ENCODE data around the gene SUSD3. TPM values are rescaled to one million over a fixed set of nuclear protein-coding genes. Genes with fewer than 3 reads are reported as not detected.

Gene SUSD3
- total RNA-seq, 1 experiment from 2014 or later: 2.2 TPM

DNA sequence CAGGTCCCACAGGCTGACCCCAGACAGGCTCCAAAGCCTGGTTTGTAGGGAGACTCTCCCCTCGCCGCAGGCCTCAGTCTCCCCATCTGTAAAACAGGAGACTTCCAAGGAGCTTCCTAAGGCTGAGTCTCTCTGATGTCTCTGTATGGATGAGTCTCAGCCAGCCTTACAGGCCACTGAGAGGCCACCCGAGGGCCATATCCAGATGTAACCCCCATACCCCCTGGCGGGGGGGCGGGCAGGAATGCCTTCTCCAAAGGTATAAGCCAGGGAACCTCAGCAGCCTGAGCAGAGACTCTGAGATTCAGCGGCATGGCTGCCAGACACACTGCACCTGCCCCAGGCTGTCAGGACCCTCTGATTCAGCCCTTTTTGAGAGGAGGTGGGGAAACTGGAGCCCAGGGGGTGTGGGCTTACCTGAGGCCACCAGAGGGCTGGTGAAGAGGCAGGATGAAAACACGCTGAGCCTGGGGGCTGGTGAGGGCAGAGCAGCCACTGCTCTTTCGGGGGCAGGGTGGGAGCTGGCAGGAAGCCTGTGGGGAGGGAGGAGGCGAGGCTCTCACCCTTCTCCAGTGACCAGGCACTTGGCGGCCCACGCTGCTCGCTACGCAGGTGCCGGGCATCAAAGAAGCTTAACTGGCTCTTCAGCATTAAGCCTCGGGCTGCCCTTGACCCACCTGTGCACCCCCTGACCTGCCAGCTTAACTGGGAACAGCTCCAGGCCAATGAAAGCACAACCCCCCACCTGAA lies 5.5 kb upstream of the SUSD3 start:
- H3K4me1 ChIP-seq: no peaks in the 10 kb centered on the region
- BruUV-seq (replicated peaks): no TSS peak
- H3K9me3 ChIP-seq: no peaks in the 10 kb centered on the region
- H3K4me3 Mint-ChIP-seq (ENCODE audit: unreplicated experiment): no peak overlapping the region
- no peaks in the 10 kb centered on the region for H3K36me3 ChIP-seq (ENCODE audit: control insufficient read depth, insufficient read depth, low read length)
- POLR2A ChIA-PET: no interaction called here
- H3K4me3 ChIP-seq (ENCODE audit: low read depth, low read length): no peak overlapping the region
- H3K4me1 Mint-ChIP-seq (ENCODE audit: low read depth, unreplicated experiment): no peaks in the 10 kb centered on the region
- no peaks in the 10 kb centered on the region for H3K9me3 Mint-ChIP-seq (ENCODE audit: unreplicated experiment)
- intact Hi-C loops (cut with micrococcal nuclease; ENCODE audit: unreplicated experiment): no loop called here
- TF ChIP-seq, protein P1, sequence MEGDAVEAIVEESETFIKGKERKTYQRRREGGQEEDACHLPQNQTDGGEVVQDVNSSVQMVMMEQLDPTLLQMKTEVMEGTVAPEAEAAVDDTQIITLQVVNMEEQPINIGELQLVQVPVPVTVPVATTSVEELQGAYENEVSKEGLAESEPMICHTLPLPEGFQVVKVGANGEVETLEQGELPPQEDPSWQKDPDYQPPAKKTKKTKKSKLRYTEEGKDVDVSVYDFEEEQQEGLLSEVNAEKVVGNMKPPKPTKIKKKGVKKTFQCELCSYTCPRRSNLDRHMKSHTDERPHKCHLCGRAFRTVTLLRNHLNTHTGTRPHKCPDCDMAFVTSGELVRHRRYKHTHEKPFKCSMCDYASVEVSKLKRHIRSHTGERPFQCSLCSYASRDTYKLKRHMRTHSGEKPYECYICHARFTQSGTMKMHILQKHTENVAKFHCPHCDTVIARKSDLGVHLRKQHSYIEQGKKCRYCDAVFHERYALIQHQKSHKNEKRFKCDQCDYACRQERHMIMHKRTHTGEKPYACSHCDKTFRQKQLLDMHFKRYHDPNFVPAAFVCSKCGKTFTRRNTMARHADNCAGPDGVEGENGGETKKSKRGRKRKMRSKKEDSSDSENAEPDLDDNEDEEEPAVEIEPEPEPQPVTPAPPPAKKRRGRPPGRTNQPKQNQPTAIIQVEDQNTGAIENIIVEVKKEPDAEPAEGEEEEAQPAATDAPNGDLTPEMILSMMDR (IDR thresholded peaks at IDR 0.05; ENCODE audit: insufficient read depth in 1 of 2, low read depth in 1 of 2, low read length in 1 of 2, severe bottlenecking in 1 of 2, unreplicated experiment in 1 of 2): no peak
- no peaks in the 10 kb centered on the region for H3K36me3 Mint-ChIP-seq (ENCODE audit: insufficient read depth, unreplicated experiment)
- H3K27me3 ChIP-seq (replicated peaks; ENCODE audit: control insufficient read depth, insufficient read depth, low read length): no peaks in the 10 kb centered on the region
- no peaks in the 10 kb centered on the region for H3K27me3 Mint-ChIP-seq (ENCODE audit: insufficient read depth, unreplicated experiment)
- no peak overlapping the region for H3K27ac Mint-ChIP-seq (ENCODE audit: unreplicated experiment)
- CTCF ChIA-PET: no interaction called here
- DNase-seq: no peak

DNA sequence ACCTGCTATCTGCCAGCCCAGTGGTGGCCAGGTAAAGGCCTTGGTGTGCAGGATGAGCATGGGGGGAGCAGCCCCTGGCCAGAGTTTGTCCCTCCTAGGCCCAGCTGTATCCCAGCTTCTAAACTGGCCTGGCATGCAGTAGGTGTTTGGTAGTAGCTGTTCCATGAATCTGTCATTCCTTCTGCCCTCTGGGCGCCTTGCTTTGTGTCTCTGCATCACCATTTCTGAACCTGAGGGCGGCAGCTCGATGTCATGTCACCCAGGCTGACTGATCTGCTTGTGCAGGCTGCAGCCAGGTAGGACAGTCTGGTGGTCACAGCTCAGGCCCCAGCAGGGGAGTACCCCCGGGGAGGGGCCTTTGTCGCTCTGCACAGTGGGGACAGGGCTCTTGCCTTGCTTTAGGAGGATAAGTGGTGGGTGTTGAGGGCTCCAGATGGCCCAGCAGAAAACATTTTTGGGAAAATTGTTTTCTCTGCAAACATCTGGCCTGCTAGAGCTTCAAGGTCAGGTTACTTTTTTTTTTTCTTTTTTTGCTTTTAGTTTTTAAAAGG lies 4.6 kb upstream of the SUSD3 start:
- no peaks in the 10 kb centered on the region for H3K27me3 Mint-ChIP-seq (ENCODE audit: insufficient read depth, unreplicated experiment)
- Histone ChIP-seq H3K9me3 (no peaks in the 10 kb centered on the region), H3K4me1 (no peaks in the 10 kb centered on the region), H3K27me3 (replicated peaks; ENCODE audit: control insufficient read depth, insufficient read depth, low read length) (no peaks in the 10 kb centered on the region), H3K4me3 (ENCODE audit: low read depth, low read length) (no peak overlapping the region), H3K36me3 (ENCODE audit: control insufficient read depth, insufficient read depth, low read length) (no peaks in the 10 kb centered on the region)
- CTCF ChIA-PET: no interaction called here
- intact Hi-C loops (cut with micrococcal nuclease; ENCODE audit: unreplicated experiment): no loop called here
- no peaks in the 10 kb centered on the region for H3K36me3 Mint-ChIP-seq (ENCODE audit: insufficient read depth, unreplicated experiment)
- BruUV-seq (replicated peaks): no TSS peak
- no peak overlapping the region for H3K27ac Mint-ChIP-seq (ENCODE audit: unreplicated experiment)
- H3K9me3 Mint-ChIP-seq (ENCODE audit: unreplicated experiment): no peaks in the 10 kb centered on the region
- POLR2A ChIA-PET: no interaction called here
- no peaks in the 10 kb centered on the region for H3K4me1 Mint-ChIP-seq (ENCODE audit: low read depth, unreplicated experiment)
- no peak for DNase-seq
- TF ChIP-seq, protein P1 (IDR thresholded peaks at IDR 0.05; ENCODE audit: insufficient read depth in 1 of 2, low read depth in 1 of 2, low read length in 1 of 2, severe bottlenecking in 1 of 2, unreplicated experiment in 1 of 2): no peak
- no peak overlapping the region for H3K4me3 Mint-ChIP-seq (ENCODE audit: unreplicated experiment)

DNA sequence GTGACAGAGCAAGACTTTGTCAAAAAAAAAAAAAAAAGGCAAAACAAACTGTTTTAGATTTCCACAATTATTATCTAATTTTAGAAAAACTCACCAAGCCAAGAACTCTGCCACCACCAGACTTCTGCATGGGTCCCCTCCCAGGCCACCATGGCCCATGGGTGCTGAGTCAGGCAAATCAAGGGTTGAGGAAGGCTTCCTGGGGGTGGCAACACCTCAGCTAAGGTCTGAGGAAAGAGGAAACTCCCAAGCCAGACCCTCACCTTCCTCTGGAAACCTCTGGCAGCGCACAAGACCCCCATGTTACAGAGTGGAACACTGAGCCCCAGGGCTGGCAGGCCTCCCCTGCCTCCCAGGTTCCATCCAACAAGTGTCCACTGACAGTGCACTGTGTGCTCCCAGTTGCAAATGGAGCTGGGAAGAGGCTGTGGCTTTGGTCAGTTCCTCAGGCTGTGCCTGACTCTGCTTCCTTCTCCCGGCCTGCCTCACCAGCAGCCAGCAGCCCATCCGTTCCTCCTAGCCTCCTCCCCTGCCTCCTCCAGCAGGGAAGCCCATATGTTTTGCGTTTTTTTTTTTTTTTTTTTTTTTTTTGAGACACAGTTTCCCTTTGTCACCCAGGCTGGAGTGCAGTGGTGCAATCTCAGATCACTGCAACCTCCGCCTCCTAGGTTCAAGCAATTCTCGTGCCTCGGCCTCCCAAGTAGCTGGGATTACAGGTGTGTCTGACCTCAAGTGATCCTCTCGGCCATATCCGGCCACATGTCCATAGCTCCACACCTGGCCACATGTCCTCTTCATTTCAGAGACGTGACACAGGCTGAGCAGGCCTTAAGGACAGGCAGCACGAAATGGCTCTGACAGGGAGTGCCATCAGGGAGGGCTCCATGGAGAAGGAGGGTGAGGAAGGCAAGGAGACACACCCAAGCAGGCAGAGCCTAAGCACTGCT lies 3.5 kb upstream of the SUSD3 start:
- H3K27me3 ChIP-seq (replicated peaks; ENCODE audit: control insufficient read depth, insufficient read depth, low read length): no peaks in the 10 kb centered on the region
- no peaks in the 10 kb centered on the region for H3K4me1 Mint-ChIP-seq (ENCODE audit: low read depth, unreplicated experiment)
- CTCF ChIA-PET: no interaction called here
- intact Hi-C loops (cut with micrococcal nuclease; ENCODE audit: unreplicated experiment): loop anchor here (5.0 kb wide), 1 partner anchor 42 kb away; the partner anchor contains the start of gene CARD19
- no peaks in the 10 kb centered on the region for H3K9me3 Mint-ChIP-seq (ENCODE audit: unreplicated experiment)
- no peak for DNase-seq
- no peak overlapping the region for H3K27ac Mint-ChIP-seq (ENCODE audit: unreplicated experiment)
- H3K9me3 ChIP-seq: no peaks in the 10 kb centered on the region
- H3K36me3 ChIP-seq (ENCODE audit: control insufficient read depth, insufficient read depth, low read length): no peaks in the 10 kb centered on the region
- H3K27me3 Mint-ChIP-seq (ENCODE audit: insufficient read depth, unreplicated experiment): no peaks in the 10 kb centered on the region
- no peak overlapping the region for H3K4me3 Mint-ChIP-seq (ENCODE audit: unreplicated experiment)
- H3K4me1 ChIP-seq: no peaks in the 10 kb centered on the region
- POLR2A ChIA-PET: no interaction called here
- TF ChIP-seq, protein P1 (IDR thresholded peaks at IDR 0.05; ENCODE audit: insufficient read depth in 1 of 2, low read depth in 1 of 2, low read length in 1 of 2, severe bottlenecking in 1 of 2, unreplicated experiment in 1 of 2): no peak
- H3K36me3 Mint-ChIP-seq (ENCODE audit: insufficient read depth, unreplicated experiment): no peaks in the 10 kb centered on the region
- H3K4me3 ChIP-seq (ENCODE audit: low read depth, low read length): no peak overlapping the region
- no TSS peak for BruUV-seq (replicated peaks)
